HG03066 (cell line): ENCODE measurements around the gene DRAXIN.

Experiments
- ATAC-seq: cut with Tn5 transposase; IDR thresholded peaks from one replicate; pipeline ENCODE4 v1.9.1; 2021; ENCODE audit warnings: low read depth; ENCODE audit not compliant: unreplicated experiment

Gene DRAXIN

DNA sequence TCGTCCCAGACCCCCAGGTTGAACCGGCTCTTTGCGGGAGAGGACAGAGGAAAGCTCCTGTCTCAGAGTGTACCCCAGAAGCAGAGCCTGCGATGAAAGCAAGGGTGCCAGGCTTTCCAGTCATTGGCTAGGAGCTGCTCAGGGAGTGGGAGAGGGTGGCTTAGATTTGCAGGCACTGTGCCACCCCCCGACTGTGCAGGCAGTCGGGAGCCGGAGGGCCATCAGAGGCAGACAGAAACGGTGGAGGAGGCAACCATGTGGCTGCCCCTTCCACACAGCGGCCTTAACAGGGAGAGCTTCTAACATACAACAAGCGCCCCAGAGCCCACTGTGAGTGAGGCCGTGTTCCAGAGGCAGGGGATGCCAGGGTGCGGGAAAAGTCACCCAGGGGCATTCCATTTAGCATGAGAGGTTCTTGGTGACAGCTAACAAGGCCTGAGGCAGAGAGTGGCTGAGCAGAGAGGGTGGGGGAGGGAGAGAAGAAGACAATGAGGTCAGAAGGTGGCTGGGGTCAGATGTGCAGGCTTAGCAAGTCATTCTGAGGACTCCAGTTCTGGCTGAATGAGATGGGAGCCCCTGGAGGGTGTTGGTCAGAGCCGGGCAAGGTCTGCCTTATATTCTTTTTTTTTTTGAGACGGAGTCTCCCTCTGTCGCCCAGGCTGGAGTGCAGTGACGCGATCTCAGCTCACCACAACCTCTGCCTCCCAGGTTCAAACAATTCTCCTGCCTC lies 61.0 kb downstream of the DRAXIN start:
- no peak for ATAC-seq

DNA sequence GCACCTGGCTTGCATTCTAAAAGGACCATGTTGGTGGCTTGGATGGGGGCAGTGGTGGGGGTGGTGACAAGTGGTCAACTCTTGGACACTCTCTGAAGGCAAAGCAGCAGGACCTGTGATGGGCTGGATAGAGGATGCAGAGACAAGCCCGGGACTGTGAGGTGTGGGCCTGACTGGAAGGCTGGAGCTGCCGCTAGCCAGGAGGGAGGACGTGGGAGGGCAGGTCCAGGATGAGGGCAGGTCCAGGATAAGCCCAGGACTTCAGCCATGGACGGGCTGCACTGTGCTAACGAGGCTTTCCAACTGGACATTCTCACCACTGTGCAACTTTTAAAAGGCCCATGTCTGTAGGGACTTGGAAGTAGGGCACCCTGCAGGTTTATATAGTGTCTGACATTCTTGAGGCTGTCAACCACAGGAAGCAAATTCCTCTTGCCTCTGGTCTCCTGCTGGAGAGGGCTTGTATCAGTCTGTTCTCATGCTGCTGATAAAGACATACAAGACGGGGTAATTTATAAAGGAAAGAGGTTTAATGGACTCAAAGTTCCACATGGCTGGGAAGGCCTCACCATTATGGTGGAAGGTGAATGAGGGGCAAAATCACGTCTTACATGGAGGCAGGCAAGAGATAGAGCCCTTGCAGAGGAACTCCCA lies 62.2 kb downstream of the DRAXIN start:
- no peak for ATAC-seq

DNA sequence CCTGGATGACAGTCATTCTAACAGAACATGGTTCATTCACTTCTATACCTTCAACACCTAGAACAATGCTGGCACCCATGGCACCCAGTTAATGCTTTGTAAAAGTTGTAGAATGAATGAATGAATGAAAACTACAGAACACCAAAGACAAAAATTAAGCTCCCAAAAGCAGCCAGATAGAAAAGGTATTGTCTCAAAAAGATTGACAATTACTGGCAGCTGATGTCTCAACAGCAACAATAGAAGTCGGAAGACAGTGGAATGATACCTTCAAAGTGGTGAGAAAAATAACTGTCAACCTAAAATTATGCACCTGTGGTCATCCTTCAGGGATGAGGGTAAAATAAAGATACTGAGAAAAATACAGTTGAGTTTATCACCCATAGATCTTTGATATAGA lies 65.5 kb downstream of the DRAXIN start:
- no peak for ATAC-seq

DNA sequence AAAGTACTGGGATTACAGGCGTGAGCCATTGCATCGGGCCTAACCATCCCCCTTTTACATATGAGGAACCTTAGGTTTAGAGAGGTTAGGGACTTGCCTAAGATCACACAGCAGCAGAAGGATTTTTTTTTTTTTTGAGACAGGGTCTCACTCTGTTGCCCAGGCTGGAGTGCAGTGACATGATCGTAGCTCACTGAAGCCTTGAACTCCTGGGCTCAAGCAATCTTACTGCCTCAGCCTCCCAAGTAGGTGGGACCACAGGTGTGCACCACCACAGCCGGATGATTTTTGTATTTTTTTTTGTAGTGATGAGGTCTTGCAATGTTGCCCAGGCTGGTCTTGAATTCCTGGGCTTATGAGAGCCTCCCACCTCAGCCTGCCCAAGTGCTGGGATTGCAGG lies 68.3 kb downstream of the DRAXIN start:
- no peak for ATAC-seq

DNA sequence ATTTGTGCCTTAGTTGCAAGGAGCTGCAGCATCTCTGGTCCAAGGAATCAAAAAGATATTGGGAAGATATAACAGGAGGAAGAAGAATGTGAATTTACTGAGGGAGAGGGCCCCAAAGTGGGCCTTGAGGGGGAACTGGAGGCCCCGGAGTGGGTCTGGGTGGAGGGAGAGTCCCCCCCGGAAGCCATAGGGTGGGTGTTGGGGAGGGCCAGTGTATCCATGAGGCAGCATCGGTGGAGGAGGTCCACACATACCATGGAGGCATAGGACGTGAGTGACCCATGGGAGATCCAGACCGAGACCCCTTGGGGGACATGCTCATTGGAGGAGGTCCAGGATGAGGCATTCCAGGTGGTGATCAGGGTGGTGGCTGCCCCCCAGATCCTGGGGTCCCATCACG lies 69.8 kb downstream of the DRAXIN start:
- ATAC-seq: no peak

DNA sequence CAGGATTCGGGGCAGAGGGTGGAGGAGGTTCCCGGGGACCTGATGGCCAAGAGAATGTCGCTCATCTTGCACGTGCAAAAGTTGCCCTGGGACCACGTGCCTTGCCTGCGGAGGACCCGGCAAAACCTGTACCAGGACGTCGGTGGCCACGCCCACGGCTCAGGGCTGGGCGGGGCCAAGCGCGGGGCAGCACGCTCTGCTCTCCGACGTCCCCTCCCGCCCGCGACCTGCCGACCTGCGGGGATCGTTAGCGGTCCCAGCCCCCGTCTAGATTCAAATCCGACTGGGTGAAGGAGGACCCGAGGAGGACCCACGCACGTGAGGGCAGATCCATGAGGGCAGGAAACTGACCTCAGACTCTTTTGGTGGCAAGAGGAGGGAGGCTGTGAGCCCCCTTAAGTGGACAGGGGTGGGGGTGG lies 70.5 kb downstream of the DRAXIN start, which contains the start of gene C1orf167:
Gene C1orf167, plus strand, starts transcription at position 206 of the 419 bp plus-strand sequence. CDS start 2,208 bp downstream, outside the sequence.
- ATAC-seq: no peak

DNA sequence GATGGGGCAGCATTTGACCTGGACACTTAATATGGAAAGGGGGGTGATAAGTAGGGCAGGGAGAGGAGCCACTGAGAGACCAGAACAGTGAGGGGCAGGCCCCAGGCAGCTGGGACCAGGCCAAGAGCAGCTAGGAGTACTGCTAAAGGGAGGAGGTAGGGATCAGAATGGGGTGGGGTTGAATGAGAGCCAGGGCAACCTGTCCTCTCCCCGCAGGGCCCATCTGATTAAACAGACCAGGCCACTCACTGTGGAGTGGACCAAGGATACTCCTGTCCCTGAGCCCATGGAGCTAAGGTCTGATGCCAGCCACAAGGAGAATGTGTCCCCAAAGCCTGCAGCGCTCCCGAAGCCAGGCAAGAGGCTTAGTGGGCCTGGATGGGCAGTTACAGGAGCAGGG lies 72.6 kb downstream of the DRAXIN start:
- no peak for ATAC-seq

DNA sequence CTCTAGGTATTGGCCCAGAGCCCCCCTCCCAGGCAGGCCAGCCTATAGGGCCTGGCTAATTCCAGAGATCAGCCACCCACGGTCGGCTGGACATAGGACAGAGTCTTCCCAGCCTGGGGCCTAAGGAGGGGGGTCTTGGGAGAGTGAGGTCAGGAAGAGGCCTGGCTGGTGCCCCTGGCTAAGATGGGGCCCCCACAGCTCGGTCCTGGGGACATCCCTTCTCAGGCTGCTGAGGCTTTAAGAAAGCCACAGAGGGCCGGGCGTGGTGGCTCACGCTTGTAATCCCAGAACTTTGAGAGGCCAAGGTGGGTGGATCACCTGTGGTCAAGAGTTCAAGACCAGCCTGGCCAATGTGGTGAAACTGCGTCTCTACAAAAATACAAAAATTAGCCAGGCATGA lies 73.0 kb downstream of the DRAXIN start:
- no peak for ATAC-seq

DNA sequence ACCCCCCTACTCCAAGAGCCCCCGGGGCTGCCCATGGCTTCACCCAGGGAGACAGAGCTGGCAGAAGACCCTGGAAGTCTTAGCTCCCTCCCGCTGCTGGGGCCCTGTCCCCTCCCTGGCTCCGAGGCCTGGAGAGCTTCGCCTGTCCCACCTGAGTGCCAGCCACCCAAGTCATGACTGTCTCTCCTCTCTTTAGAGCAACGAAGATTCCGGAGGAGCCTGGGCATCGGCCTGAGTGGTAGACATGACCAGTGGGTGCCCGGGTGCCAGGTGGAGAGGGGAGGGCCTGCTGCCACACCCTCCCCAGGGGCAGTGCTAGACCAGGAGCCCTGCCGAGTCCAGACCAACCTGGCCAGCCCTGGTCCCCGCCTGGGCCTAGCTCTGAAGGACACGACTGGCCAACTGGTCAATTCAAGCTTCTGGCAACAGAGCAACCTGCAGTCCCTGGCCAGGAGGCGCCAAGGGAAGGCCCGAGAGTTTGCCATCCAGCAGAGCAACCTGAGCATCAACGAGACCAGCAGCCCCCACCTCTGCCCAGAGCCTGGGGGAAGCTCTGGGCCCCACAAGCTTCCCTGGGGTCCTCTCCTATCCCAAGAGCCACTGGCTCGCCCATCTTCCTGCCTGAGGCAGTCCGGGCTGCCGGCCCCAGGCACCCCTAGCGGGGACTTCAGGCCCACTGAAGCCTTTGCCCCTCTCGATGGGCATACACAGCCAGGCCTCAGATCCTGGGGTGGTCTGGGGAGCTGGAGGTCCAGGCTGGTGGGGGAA lies 74.3 kb downstream of the DRAXIN start:
- no peak for ATAC-seq

DNA sequence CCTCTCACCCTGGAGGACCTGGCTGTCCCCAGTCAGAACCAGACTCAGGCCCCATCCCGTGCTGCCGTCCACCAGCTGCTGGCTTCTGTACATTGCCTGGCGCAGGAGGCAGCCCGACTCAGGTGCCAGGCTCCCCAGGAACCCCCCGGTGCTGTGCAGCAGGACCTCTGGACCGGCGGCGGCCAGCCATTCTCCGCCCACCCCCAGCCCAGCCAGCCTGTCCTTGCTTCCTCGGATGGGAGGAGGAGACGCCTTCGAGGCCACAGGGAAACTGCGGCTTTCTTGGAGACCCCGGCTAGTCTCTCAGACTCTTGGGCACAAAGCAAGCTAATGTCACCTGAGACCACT lies 74.9 kb downstream of the DRAXIN start:
- no peak for ATAC-seq

DNA sequence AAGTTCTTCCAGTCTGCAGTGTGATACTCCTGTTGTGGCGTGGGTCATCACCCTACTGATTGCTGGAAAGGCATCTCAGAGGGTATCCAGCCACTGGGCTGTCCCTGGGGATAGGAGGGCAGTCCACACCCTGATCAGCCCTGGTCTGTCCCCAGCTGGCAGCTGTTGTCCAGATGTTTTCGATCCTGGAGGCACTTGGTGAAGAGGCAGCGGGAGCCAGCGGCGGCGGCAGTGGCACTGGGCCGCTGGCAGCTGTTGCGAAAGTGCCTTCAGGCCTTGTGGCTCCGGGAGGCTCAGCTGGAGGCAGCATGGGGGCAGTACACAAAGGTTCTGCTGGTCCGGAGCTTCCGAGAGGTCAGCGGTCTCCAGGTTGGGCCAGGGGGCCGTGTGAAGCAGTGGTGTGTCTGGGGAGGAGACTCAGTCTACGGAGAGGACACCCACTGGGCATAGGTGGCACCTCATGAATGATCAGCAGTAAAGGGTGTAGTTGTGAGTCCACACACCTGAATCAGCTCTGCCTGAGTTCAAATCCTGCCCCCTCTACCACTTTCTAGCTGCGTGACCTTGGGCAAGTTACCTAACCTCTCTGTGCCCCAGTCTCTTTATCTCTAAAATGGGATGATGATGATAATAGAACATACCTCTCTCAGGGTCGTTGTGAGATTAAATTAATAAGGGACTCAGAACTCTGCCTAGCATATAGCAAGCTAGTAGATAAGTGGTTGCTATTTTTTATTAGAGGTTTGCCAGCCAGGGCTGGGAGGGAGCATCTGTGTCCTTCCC lies 76.6 kb downstream of the DRAXIN start:
- ATAC-seq: no peak

DNA sequence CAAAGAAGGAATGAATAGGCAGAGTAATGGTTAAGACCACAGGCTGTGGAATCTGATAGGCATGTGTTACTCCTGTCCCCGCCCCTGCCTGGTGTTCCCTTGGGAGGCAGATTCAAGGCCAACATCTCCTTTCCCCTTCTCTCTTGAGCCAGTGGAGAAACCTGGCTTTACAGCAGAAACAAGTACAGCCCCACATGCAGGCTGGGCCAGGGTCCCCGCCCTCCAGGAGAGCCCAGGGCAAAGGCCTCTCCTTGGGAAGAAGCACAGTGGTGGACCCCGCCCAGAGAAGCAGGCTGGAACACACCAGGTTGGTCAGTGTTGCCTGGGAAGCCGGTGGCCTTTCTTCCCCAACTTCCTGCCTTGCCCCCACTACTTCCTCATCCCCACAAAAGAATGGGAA lies 77.3 kb downstream of the DRAXIN start:
- no peak for ATAC-seq

DNA sequence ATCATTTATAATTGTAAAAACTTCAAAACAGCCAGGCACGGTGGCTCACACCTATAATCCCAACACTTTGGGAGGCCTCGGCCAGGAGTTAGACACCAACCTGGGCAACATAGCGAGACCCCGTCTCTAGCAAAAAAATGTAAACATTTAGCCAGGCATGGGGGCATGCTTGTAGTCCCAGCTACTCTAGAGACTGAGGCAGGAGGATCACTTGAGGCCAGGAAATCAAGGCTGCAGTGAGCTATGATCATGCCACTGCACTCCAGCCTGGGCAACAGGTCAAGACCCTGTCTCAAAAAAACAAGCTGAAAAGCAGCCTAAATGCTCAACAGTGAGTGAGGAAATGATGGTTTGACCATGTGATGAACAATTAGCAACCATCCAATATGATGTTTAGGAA lies 77.8 kb downstream of the DRAXIN start:
- no peak for ATAC-seq

DNA sequence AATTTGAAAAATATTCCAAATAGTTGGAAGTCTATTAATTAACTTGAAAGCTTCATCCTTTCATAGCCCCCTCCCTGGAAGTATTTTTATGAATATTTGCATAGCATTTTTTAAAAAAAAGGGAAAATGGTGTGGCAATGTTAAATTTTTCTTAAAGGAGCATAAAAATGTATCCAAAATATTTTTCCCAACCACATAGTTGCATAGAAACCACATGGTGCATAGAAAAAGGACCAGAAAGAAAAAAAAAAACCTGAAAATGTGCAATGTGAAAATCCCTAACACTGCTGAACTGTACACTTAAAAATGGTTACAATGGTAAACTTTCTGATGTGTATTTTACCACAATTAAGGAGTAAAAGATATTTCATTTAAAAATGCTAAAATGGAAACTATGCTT lies 78.5 kb downstream of the DRAXIN start:
- no peak for ATAC-seq

DNA sequence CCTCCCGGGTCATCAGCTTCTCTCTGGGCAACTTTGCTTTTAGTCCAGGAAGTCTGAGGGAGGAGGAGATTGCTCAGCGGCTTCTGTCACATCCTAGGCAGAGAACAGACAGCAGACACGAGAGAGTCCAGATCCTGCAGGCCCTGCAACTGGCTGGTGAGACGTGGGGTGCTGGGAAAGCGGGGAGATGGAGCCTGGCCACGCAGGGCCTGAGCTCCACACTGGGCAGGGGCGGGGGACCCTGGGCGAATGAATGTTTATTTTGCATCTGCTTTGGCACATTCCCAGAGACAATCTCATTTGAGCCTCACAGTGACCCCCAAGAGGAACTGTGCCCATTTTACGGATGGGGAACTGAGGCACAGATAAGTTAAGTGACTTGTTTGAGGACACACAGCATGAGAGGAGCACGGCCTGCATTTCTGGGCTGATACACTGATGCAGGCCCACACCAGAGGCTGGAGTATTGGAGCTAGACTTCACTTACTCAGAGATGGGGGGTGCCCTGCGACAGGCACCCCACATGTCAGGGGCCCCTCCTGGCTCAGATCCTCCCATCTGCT lies 80.1 kb downstream of the DRAXIN start:
- no peak for ATAC-seq

DNA sequence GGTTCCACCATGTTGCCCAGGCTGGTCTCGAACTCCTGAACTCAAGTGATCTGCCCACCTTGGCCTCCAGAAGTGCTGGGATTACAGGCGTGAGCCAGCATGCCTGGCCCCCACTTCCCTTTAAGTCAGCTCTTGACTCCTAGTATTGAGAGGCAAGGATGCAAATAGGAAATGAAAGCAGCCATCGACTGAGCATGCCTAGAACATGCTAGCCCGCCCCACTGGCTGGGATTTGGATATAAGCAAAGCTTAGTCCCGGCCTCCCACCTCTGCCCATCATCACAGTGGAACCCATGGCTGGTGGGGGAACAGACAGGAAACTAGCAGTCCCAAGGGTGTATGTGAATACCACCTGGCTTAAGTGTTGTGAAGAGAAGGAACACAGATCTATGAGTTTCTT lies 80.9 kb downstream of the DRAXIN start:
- no peak for ATAC-seq

DNA sequence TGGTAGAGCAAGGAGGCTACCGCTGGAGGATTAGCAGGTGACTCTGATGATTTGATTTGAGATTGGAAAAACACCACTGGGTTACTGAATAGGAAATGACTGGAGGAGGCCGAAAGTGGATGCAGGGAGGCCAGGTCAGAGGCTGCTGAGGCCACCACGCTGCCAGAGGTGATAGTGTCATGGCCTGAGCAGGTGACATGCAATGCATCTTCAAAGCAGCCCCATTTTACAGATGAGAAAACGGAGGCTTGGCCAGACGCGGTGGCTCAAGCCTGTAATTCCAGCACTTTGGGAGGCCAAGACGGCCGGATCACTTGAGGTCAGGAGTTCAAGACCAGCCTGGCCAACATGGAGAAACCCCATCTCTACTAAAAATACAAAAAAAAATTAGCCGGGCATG lies 83.2 kb downstream of the DRAXIN start:
- no peak for ATAC-seq
